HepG2 (cell line): ENCODE results near the gene CCDC88B. TPM values are rescaled to one million over a fixed set of nuclear protein-coding genes. Genes with fewer than 3 reads are reported as not detected.

Source experiments
- BHLHE40 ChIP-seq: IDR thresholded peaks from 2 replicates; pipeline ENCODE4 v1.6.1; 2011; ENCODE audit warnings: low read length, improper control_type of control experiment
- CCAR2 ChIP-seq: fragments of 200-400 bp; formaldehyde crosslinking; optimal IDR thresholded peaks from 2 replicates; pipeline ENCODE3; 2018; ENCODE audit warnings: low read depth, mild to moderate bottlenecking, low read length, moderate library complexity
- DNMT3B ChIP-seq: conservative IDR thresholded peaks from 2 replicates; pipeline ENCODE4 v1.6.1; 2016; ENCODE audit warnings: missing biosample characterization, control low read depth
- ELF4 ChIP-seq: sonication (generic); formaldehyde crosslinking; IDR thresholded peaks from 2 replicates; pipeline ENCODE4 v1.5.0; 2020; ENCODE audit warnings: missing genetic modification reagents, mild to moderate bottlenecking, moderate library complexity, borderline replicate concordance
- EP300 ChIP-seq, 3 experiments: sonication (generic) in 1 of 3; formaldehyde crosslinking in 1 of 3; IDR thresholded peaks; 2 replicates each; pipeline versions ENCODE4 v1.5.1 to v1.6.1; 2011 to 2020; ENCODE audit warnings: low read depth in 2 of 3, low read length in 2 of 3, borderline replicate concordance in 1 of 3, improper control_type of control experiment in 1 of 3, mild to moderate bottlenecking in 1 of 3, missing genetic modification reagents in 1 of 3, moderate library complexity in 1 of 3
- FLYWCH1 ChIP-seq: sonication (generic); formaldehyde crosslinking; IDR thresholded peaks from 2 replicates; pipeline ENCODE4 v1.8.1; 2023; ENCODE audit warnings: mild to moderate bottlenecking, missing genetic modification reagents
- MAF1 ChIP-seq: sonication (generic); formaldehyde crosslinking; IDR thresholded peaks from 2 replicates; pipeline ENCODE4 v1.5.0; 2020; ENCODE audit warnings: missing genetic modification reagents, borderline replicate concordance
- MEIS2 ChIP-seq: sonication (generic); formaldehyde crosslinking; IDR thresholded peaks from 2 replicates; pipeline ENCODE4 v1.9.0; 2021; ENCODE audit warnings: mild to moderate bottlenecking, missing genetic modification reagents
- RBAK ChIP-seq: sonication (generic); formaldehyde crosslinking; IDR thresholded peaks from 2 replicates; pipeline ENCODE4 v1.5.1; 2020; ENCODE audit warnings: mild to moderate bottlenecking, missing genetic modification reagents
- RFX5 ChIP-seq: IDR thresholded peaks from 2 replicates; pipeline ENCODE4 v1.6.1; 2011; ENCODE audit warnings: low read depth, low read length, improper control_type of control experiment
- RORA ChIP-seq: sonication (generic); formaldehyde crosslinking; IDR thresholded peaks from 2 replicates; pipeline ENCODE4 v1.5.0; 2020; ENCODE audit warnings: mild to moderate bottlenecking, missing genetic modification reagents, moderate library complexity
- SIX1 ChIP-seq: sonication (generic); formaldehyde crosslinking; IDR thresholded peaks from 2 replicates; pipeline ENCODE4 v1.4.0; 2020; ENCODE audit warnings: missing genetic modification reagents, borderline replicate concordance
- ZNF225 ChIP-seq: sonication (generic); formaldehyde crosslinking; IDR thresholded peaks from 2 replicates; pipeline ENCODE4 v1.4.0; 2020; ENCODE audit warnings: mild to moderate bottlenecking, missing genetic modification reagents
- ZNF552 ChIP-seq: sonication (generic); formaldehyde crosslinking; IDR thresholded peaks from 2 replicates; pipeline ENCODE4 v1.9.0; 2022; ENCODE audit warnings: missing genetic modification reagents, mild to moderate bottlenecking, borderline replicate concordance
- polyA plus RNA-seq, 8 experiments: library from polyadenylated mRNA; depleted of rRNA in 3 of 8; stranded (reverse) in 7 of 8; unstranded in 1 of 8; fragments of >200 nt; fragmentation: Illumina TruSeq in 4 of 8; extraction: Trizol in 4 of 8; gene quantifications; 2 replicates each; pipeline versions ENCODE4 v1.2.1 to v1.2.3, GENCODE V29; 2011 to 2016; ENCODE audit warnings: low read depth in 4 of 8, missing spikeins in 1 of 8, mixed read lengths in 1 of 8; ENCODE audit not compliant: insufficient read depth in 1 of 8
- total RNA-seq, 5 experiments: library from RNA; depleted of rRNA; stranded (reverse); fragments of >200 nt; fragmentation: Illumina TruSeq; extraction: Trizol; gene quantifications; 2 replicates each; pipeline ENCODE4 v1.2.3, GENCODE V29; 2016; ENCODE audit warnings: low read depth in 1 of 5
- TF ChIP-seq, protein P1 (sequence below): sonication (generic); formaldehyde crosslinking; conservative IDR thresholded peaks from 2 replicates; pipeline ENCODE4 v1.8.1; 2023; ENCODE audit warnings: missing genetic modification reagents
- TF ChIP-seq, protein P2 (sequence below): sonication (generic); formaldehyde crosslinking; IDR thresholded peaks from 2 replicates; pipeline ENCODE4 v1.5.0; 2020; ENCODE audit warnings: mild to moderate bottlenecking, missing genetic modification reagents, borderline replicate concordance
- TF ChIP-seq, protein P3 (sequence below): sonication (generic); formaldehyde crosslinking; IDR thresholded peaks from 2 replicates; pipeline ENCODE4 v1.4.0; 2020; ENCODE audit warnings: missing genetic modification reagents
- TF ChIP-seq, protein P4 (sequence below): sonication (generic); formaldehyde crosslinking; IDR thresholded peaks from 2 replicates; pipeline ENCODE4 v1.4.0; 2020; ENCODE audit warnings: mild to moderate bottlenecking, missing genetic modification reagents
- TF ChIP-seq, protein P5 (sequence below): sonication (generic); formaldehyde crosslinking; IDR thresholded peaks from 2 replicates; pipeline ENCODE4 v1.5.0; 2020; ENCODE audit warnings: mild to moderate bottlenecking, low read depth, missing genetic modification reagents, borderline replicate concordance
- TF ChIP-seq, protein P6 (sequence below): IDR thresholded peaks from 2 replicates; pipeline ENCODE4 v1.6.1; 2016; ENCODE audit warnings: missing compliant biosample characterization, missing genetic modification reagents, borderline replicate concordance

CCDC88B gene
- total and polyA plus RNA-seq, 2 of the 13 experiments (the other 11 are each of a cell fraction or from before 2014, with no cell fraction given) = 3.6 to 4.8 TPM

DNA sequence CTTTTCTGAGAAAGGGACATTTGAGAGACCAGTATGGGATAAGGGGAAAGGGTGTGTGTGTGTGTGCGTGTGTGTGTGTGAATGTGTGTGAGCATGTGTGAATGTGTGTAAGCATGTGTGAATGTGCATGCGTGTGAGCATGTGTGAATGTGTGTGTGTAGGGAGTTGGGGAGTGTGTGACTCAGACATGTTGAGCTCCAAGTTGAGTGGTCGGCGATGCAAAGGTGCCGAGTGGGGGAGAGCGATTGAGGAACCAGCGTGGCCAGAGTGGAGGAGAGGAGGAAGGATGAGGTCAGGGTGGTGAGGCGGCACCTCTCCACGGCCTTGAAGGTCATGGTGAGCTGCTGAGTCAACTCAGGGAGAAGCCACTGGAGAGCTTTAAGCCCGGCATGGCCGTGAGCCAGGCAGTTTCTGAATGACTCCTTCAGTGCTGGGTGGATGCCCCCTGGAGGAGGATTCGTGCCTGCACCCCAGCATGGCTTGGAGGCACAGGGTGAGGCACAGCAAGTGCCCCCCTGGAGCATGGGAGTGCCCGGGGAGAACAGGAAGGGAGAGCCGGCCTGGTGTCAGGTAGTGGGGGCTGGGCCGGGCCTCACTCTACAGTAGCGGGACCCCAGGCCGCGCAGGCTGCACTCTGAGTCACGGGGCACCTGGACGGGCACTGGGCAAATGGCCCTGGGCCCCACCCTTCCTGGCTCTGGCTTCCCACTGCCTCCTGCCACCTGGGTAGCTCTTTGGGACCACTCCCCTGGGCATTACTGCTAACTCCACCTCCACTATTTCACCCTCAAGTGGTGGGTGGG, 8.2 kb upstream of the CCDC88B start (continued):
- TF ChIP-seq MEIS2 (CRISPR knock-in tag) (no peak), SIX1 (no peak), ELF4 (CRISPR knock-in tag) (no peak), FLYWCH1 (CRISPR knock-in tag) (no peak), EP300 (IDR thresholded peaks at IDR 0.05; ENCODE audit: low read depth in 2 of 2, low read length in 2 of 2) (no peak), EP300 (CRISPR knock-in tag; IDR thresholded peaks at IDR 0.05; ENCODE audit: borderline replicate concordance) (no peak), RBAK (CRISPR knock-in tag) (no peak), ZNF552 (CRISPR knock-in tag) (no peak), RFX5 (no peak), DNMT3B (CRISPR knock-in tag) (no peak), CCAR2 (no peak), ZNF225 (CRISPR knock-in tag) (0 out of 2 replicates have a peak, but pooled peaks have one; percentile 49), MAF1 (no peak), BHLHE40 (no peak), RORA (CRISPR knock-in tag) (no peak)
- TF ChIP-seq, protein P1, sequence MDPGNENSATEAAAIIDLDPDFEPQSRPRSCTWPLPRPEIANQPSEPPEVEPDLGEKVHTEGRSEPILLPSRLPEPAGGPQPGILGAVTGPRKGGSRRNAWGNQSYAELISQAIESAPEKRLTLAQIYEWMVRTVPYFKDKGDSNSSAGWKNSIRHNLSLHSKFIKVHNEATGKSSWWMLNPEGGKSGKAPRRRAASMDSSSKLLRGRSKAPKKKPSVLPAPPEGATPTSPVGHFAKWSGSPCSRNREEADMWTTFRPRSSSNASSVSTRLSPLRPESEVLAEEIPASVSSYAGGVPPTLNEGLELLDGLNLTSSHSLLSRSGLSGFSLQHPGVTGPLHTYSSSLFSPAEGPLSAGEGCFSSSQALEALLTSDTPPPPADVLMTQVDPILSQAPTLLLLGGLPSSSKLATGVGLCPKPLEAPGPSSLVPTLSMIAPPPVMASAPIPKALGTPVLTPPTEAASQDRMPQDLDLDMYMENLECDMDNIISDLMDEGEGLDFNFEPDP (CRISPR knock-in tag) = no peak
- TF ChIP-seq, protein P2, sequence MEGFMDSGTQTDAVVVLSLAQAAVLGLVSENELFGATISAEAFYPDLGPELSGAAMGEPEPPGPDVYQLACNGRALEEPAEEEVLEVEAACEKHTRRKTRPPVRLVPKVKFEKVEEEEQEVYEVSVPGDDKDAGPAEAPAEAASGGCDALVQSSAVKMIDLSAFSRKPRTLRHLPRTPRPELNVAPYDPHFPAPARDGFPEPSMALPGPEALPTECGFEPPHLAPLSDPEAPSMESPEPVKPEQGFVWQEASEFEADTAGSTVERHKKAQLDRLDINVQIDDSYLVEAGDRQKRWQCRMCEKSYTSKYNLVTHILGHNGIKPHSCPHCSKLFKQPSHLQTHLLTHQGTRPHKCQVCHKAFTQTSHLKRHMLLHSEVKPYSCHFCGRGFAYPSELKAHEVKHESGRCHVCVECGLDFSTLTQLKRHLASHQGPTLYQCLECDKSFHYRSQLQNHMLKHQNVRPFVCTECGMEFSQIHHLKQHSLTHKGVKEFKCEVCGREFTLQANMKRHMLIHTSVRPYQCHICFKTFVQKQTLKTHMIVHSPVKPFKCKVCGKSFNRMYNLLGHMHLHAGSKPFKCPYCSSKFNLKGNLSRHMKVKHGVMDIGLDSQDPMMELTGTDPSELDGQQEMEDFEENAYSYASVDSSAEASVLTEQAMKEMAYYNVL (CRISPR knock-in tag) = no peak
- TF ChIP-seq, protein P3, sequence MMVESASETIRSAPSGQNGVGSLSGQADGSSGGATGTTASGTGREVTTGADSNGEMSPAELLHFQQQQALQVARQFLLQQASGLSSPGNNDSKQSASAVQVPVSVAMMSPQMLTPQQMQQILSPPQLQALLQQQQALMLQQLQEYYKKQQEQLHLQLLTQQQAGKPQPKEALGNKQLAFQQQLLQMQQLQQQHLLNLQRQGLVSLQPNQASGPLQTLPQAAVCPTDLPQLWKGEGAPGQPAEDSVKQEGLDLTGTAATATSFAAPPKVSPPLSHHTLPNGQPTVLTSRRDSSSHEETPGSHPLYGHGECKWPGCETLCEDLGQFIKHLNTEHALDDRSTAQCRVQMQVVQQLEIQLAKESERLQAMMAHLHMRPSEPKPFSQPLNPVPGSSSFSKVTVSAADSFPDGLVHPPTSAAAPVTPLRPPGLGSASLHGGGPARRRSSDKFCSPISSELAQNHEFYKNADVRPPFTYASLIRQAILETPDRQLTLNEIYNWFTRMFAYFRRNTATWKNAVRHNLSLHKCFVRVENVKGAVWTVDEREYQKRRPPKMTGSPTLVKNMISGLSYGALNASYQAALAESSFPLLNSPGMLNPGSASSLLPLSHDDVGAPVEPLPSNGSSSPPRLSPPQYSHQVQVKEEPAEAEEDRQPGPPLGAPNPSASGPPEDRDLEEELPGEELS = no peak
- TF ChIP-seq, protein P4, sequence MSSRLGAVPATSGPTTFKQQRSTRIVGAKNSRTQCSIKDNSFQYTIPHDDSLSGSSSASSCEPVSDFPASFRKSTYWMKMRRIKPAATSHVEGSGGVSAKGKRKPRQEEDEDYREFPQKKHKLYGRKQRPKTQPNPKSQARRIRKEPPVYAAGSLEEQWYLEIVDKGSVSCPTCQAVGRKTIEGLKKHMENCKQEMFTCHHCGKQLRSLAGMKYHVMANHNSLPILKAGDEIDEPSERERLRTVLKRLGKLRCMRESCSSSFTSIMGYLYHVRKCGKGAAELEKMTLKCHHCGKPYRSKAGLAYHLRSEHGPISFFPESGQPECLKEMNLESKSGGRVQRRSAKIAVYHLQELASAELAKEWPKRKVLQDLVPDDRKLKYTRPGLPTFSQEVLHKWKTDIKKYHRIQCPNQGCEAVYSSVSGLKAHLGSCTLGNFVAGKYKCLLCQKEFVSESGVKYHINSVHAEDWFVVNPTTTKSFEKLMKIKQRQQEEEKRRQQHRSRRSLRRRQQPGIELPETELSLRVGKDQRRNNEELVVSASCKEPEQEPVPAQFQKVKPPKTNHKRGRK (CRISPR knock-in tag) = no peak
- TF ChIP-seq, protein P5, sequence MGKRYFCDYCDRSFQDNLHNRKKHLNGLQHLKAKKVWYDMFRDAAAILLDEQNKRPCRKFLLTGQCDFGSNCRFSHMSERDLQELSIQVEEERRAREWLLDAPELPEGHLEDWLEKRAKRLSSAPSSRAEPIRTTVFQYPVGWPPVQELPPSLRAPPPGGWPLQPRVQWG (CRISPR knock-in tag) = no peak
- TF ChIP-seq, protein P6, sequence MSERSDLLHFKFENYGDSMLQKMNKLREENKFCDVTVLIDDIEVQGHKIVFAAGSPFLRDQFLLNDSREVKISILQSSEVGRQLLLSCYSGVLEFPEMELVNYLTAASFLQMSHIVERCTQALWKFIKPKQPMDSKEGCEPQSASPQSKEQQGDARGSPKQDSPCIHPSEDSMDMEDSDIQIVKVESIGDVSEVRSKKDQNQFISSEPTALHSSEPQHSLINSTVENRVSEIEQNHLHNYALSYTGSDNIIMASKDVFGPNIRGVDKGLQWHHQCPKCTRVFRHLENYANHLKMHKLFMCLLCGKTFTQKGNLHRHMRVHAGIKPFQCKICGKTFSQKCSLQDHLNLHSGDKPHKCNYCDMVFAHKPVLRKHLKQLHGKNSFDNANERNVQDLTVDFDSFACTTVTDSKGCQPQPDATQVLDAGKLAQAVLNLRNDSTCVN = no peak
